ENCODE measurements around the gene CWC15. TPM values are rescaled to one million over a fixed set of nuclear protein-coding genes. Genes with fewer than 3 reads are reported as not detected.

Gene CWC15
- total RNA-seq, 1 donor from 2014 or later, result 57.9 TPM

DNA sequence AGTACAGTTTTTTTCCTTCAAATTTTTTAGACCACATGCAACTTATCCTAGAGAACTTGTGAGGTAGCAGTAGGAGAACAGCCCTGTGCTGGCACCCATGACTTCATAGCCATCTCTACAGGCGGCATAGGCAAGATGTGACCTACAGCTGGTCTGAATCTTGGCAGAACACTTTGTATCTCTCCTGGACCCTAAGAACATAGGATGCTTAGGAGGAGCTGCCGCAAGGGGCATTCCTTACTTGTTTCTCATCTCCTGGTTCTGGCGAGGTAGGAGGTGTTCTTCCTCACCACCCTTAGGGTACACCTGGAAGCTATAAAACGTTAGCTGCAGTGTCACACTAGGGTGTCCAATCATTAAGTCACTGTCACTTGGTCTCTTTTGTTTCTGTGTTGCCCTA is 16.4 kb downstream of the CWC15 start:
- TF ChIP-seq, protein P1, sequence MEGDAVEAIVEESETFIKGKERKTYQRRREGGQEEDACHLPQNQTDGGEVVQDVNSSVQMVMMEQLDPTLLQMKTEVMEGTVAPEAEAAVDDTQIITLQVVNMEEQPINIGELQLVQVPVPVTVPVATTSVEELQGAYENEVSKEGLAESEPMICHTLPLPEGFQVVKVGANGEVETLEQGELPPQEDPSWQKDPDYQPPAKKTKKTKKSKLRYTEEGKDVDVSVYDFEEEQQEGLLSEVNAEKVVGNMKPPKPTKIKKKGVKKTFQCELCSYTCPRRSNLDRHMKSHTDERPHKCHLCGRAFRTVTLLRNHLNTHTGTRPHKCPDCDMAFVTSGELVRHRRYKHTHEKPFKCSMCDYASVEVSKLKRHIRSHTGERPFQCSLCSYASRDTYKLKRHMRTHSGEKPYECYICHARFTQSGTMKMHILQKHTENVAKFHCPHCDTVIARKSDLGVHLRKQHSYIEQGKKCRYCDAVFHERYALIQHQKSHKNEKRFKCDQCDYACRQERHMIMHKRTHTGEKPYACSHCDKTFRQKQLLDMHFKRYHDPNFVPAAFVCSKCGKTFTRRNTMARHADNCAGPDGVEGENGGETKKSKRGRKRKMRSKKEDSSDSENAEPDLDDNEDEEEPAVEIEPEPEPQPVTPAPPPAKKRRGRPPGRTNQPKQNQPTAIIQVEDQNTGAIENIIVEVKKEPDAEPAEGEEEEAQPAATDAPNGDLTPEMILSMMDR (IDR thresholded peaks at IDR 0.05), result no peak
- no peaks in the 10 kb centered on the region for H3K27me3 ChIP-seq (ENCODE audit: low read depth)
- DNase-seq (no peak), ATAC-seq (no peak)
- H3K36me3 ChIP-seq, result peaks cover 28% of the 10 kb centered on the region
- intact Hi-C loops (cut with DNase I), result no loop called here
- no peaks in the 10 kb centered on the region for H3K9me3 ChIP-seq
- no peaks in the 10 kb centered on the region for H3K4me1 ChIP-seq
- no peak overlapping the region for H3K27ac ChIP-seq
- H3K4me3 ChIP-seq, result no peak overlapping the region

DNA sequence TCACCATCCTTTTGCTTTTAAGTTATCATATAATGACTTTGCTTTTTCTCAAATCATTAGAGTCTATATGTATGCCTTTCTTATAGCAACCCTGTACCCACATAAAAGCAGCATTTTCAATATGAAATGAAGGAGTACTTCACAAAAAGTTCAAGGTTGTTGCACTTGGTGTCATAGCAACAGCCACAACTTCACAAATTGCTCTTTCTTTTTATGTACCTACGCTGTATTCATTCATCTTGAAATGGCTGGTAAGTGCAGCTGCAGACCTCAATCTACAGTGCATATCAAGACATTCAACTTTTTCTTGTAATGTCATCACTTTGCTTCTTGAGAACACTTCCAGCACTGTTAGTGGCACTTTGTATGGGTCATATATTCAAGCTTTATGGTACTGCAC is 18.6 kb downstream of the CWC15 start:
- TF ChIP-seq, protein P1 (IDR thresholded peaks at IDR 0.05), result no peak
- DNase-seq, result no peak

DNA sequence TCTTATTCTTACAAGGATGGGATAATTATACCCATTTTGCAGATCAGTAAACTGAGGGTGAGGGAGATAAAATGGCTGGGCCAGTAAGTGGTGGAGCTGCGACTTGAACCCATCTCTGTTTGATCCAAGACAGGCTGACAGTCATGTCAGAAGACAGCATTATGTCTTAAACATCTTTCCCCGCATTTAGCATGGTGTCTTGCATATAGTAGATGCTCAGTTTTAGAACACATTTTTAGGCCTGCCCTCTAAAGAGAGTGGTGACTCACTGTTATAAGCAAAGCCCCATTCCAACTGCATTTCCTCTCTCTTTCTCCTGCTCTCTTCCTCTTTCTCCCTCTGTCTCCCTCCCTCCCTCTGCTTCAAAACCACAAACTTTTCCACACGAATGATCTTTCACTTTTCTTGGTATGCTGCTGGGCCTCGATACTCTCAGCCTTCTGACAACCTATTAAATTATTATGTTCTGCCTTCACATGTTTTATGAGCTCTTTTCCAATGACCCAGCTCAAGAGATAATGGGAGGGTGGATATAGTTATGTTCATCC is 25.2 kb downstream of the CWC15 start:
- DNase-seq, result no peak
- TF ChIP-seq, protein P1 (IDR thresholded peaks at IDR 0.05), result no peak
- H3K9me3 ChIP-seq, result no peaks in the 10 kb centered on the region
- H3K36me3 ChIP-seq, result no peaks in the 10 kb centered on the region
- no peak overlapping the region for H3K4me3 ChIP-seq
- no peaks in the 10 kb centered on the region for H3K4me1 ChIP-seq
- ATAC-seq, result no peak
- H3K27me3 ChIP-seq (ENCODE audit: low read depth), result no peaks in the 10 kb centered on the region
- H3K27ac ChIP-seq, result no peak overlapping the region
- intact Hi-C loops (cut with DNase I), result no loop called here

More for the DNA sequence above, 18.6 kb downstream of the CWC15 start:
- ATAC-seq, result no peak
- Histone ChIP-seq H3K36me3 (peaks cover 6% of the 10 kb centered on the region), H3K4me1 (no peaks in the 10 kb centered on the region), H3K27me3 (ENCODE audit: low read depth) (no peaks in the 10 kb centered on the region), H3K4me3 (no peak overlapping the region), H3K27ac (no peak overlapping the region), H3K9me3 (no peaks in the 10 kb centered on the region)
- intact Hi-C loops (cut with DNase I), result no loop called here

DNA sequence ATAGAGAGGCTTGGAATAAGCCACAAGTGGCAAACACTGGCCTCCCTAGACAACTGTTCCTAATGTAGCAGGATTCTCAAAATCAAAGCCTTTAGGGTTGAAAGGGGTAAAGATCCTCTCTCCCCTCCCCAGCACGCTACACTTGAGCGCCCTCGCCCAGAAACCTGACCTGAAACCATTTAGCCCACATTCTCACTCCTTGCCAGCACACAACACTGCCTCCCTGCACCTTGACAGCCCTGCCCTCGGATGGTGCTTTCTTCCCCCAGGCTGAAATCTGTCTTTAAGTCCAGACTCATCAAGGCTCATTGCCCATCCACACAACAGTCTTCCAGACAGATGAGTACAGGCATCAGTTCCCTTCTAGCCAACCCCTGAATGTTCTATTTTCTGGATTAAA is 26.5 kb downstream of the CWC15 start:
- H3K27ac ChIP-seq, result no peak overlapping the region
- H3K4me3 ChIP-seq, result no peak overlapping the region
- intact Hi-C loops (cut with DNase I), result no loop called here
- TF ChIP-seq, protein P1 (IDR thresholded peaks at IDR 0.05), result no peak
- no peaks in the 10 kb centered on the region for H3K36me3 ChIP-seq
- H3K27me3 ChIP-seq (ENCODE audit: low read depth), result no peaks in the 10 kb centered on the region
- H3K4me1 ChIP-seq, result no peaks in the 10 kb centered on the region
- DNase-seq (no peak), ATAC-seq (no peak)
- H3K9me3 ChIP-seq, result no peaks in the 10 kb centered on the region

DNA sequence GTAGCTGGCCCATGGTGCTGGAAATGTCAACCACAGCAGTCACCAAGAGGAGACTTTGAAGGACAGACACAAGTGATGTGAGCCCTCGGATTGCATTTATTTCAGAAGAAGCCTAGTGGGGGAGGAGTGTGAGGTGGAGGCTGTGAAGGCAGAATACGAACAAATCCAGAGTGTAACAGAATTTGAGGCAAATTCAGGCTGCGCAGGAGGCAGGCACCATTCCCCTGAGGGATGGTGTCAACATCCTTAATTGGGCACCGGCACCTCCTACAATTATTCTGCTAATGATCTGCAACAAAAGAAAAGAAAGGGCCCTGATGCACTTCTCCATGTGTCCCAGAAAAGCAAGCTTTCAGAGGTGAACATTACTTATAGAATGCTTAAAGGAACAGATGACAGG is 32.2 kb downstream of the CWC15 start:
- peaks cover 14% of the 10 kb centered on the region for H3K4me1 ChIP-seq
- no peaks in the 10 kb centered on the region for H3K9me3 ChIP-seq
- H3K27ac ChIP-seq, result no peak overlapping the region
- TF ChIP-seq, protein P1 (IDR thresholded peaks at IDR 0.05), result no peak
- no peak overlapping the region for H3K4me3 ChIP-seq
- DNase-seq (no peak), ATAC-seq (no peak)
- intact Hi-C loops (cut with DNase I), result no loop called here
- H3K36me3 ChIP-seq, result no peaks in the 10 kb centered on the region
- no peaks in the 10 kb centered on the region for H3K27me3 ChIP-seq (ENCODE audit: low read depth)

DNA sequence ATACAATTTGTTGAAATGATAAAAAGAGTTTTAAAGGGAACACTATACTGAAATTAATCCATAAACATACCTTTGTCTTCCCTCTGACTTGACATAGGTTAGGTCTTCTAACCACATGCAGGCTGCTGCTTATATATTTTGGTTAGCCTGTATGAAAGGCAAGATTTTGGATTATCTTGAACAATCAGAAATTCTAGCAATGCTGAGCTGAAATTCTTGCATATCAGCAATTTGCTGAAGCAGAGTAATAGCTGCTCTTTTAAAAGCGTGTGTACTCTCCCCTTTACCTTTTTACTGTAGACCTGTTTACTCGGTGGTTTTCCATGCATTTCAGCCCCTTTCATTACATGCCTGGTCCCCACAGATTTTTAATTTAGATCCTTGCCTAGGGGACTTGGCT is 34.0 kb downstream of the CWC15 start:
- Histone ChIP-seq H3K27ac (no peak overlapping the region), H3K4me1 (peaks cover 23% of the 10 kb centered on the region), H3K9me3 (no peaks in the 10 kb centered on the region), H3K4me3 (no peak overlapping the region), H3K36me3 (no peaks in the 10 kb centered on the region), H3K27me3 (ENCODE audit: low read depth) (no peaks in the 10 kb centered on the region)
- intact Hi-C loops (cut with DNase I), result no loop called here
- DNase-seq (no peak), ATAC-seq (no peak)
- TF ChIP-seq, protein P1 (IDR thresholded peaks at IDR 0.05), result no peak
